Stimulated activated CD4-positive, alpha-beta T cell treated with anti-CD3 and anti-CD28 coated beads, Interleukin-2, amount 100 ng/mL, for 48 hours (primary cell): ENCODE measurements around the gene STX16.
"Not testable (repeated sequence)": the region's sequence is repeated elsewhere in the genome, so short reads cannot be mapped to it uniquely, and the experiment has no call there.

Source experiments
- DNase-seq, 2 donors: peaks; one replicate each; pipeline ENCODE4 v3.0.0-alpha.2; 2020

Gene STX16

DNA sequence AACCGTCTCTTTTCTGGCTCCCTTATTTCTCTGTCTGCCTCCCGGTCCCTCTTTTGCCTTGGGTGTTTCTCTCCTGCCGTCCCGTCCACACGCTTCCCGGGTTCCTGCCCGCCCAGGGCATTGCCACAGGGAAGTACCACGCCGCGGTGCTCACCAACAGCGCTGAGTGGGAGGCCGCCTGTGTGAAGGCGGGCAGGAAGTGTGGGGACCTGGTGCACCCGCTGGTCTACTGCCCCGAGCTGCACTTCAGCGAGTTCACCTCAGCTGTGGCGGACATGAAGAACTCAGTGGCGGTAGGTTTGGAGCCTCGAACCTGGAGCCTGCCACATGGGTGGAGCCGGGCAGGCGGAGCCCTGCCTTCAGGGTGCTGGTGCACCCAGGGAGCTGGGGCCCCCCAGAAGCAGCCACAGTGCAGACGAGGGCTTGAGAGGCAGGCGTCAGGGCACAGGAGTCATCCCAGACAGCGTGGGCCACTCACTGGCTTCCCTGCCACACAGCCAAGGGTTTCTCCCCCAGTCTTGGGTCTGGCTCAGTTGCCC lies 62.8 kb downstream of the STX16 start:
- no peak for DNase-seq

DNA sequence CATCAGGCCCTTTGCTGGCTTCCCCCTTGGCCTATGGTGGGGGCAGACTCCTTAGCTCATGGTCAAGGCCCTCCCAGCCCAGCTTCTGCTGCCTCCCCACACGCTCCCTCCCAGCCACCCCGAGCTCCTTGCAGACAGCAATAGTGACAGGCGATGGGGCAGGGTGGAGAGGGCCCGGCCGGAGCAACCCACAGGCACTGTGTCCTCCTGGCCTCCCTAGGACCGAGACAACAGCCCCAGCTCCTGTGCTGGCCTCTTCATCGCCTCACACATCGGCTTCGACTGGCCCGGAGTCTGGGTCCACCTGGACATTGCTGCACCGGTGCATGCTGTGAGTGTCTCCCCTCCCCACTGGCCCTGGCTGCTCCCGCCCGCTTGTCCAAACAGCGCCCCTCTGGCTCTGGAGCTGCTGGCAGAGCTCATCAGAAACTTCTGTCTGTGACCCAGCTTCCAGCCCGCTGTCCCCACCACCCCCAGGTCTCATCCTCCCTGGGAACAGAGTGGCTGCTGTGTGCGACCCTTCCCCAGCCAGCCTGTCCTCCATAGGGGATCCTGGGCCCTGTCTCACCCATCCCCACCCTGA lies 63.3 kb downstream of the STX16 start:
- DNase-seq: no peak

DNA sequence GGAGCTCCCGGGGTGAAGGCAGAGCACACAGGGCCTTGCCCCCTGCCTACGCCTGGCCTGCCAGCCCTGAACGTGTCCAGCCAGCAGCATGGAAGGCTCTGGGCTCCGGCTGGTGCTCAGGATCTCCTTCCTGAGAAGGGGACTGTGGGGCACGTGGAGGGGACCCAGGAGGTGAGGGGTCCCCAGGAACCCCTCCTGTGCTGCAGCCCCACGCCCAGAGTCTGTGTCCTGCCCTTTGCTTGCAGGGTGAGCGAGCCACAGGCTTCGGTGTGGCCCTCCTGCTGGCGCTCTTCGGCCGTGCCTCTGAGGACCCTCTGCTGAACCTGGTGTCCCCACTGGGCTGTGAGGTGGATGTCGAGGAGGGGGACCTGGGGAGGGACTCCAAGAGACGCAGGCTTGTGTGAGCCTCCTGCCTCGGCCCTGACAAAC lies 63.9 kb downstream of the STX16 start:
- DNase-seq: no peak

DNA sequence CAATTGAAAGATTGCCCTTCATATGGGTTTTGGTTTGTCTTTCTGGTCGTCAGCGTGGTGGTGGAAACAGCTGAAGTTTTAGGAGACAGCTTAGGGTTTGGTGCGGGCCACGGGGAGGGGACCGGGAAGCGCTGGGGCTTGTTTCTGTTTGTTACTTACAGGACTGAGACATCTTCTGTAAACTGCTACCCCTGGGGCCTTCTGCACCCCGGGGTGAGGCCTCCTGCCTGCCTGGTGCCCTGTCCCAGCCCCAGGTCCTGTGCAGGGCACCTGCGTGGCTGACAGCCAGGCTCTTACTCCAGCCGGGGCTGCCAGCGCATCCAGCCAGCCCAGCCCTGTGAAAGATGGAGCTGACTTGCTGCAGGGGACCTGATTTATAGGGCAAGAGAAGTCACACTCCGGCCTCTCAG lies 64.3 kb downstream of the STX16 start:
- no peak for DNase-seq

DNA sequence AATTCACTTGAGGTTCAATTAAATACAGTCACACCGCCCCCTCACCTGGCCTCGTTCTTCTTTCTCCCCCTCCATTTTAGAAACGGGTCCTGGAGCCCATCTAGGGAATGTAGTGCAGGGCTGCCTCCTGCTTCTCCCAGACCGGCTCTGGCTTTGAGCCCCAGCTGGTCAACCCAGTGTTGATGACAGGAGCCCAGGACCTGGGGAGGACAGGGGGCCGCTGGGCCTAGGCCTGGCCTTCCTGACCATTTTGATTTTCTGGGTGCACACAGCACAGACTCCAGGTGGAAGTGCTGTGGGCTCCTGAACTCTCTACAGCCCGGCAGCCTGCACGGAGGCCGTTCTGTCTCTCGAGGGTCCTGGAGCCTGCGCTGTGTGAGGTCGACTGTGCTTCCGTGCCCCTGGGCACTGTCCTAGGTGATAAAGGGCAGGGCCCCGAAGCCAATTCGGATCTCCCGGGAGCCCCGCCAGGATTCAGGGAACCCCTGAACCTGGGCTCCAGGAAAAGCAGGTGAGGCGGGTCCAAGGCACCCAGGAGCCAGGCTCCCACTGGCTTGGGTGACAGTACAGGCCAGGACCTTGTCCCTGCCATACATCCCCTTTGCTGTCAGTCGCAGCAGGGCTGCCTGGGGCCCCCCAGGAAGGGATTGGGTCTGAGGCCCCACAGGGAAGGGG lies 64.9 kb downstream of the STX16 start:
- DNase-seq: no peak

DNA sequence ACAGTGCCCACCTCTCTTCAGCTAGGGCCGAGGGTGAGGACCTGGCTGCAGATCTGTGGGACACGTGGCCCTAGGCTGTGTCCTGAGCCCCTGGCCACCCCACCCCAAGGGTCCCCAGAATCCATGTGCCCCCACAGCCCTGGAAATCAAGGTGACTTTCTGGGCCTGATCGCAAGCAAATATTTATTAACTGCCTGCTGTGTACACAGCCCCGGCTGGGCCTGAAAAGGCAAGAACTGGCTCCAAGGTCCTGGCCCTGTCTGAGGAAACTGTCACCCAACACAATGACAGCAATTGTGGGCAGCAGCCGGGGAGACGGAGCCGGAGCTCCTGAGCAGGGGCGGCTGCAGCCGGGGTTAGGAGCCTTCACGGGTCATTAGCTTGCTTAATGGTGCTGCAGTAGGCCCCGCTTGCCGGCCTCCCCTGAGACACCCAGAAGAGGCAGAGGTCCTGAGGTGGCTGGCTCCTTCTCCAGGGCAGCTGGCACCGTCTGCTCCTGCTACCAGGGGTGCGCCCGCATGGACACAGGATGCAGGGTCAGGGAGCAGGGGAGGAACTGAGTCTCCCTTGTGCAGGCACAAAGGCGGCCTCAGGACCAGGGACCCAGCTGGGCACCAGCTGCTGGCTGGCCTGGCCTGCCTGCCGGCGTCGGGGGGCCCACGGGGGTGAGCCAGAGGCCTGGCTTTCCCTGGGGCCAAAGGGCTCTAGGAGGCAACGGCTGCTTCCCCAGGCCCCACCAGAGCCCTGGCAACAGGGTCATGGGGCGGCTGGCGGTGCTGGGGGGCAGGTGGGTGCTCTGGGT lies 65.6 kb downstream of the STX16 start:
- no peak for DNase-seq

DNA sequence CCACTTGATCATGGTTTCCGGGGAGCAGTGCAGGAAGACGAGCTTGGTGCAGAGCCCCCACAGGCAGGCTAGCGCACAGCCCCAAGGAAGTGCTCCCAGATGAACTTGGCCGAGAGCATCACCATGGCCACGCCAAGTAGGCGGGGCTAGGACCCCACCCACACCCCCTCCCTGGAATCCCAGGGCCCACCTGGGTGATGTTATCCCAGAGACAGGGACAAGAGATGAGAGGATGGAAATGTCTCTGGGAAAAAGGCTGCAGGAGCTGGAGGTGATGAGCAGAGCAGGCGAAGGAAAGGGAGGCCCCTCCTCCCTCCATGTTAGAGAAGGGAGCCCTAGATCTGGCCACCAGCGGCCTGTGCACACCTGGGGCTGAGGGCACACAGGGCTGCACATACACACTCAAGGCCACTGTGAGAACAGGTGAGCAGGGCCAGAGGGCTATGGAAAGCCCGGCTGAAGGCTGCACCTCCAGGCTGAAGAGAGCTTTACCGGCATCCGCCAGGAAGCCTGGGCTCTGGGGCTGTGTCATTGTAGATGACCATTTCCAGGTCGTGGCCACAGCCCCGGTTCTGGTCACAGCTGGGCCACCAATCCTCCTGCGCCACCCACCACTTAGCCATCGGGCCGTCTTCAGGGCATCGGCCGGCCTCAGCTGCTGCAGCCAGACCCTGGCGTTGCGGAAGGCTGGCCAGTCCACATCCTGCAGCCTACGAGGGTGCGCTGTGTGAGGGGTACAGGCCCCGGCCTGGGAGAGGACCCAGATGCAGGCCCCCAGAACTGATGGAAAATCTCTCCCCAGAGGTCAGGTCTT lies 66.4 kb downstream of the STX16 start:
- no peak for DNase-seq

DNA sequence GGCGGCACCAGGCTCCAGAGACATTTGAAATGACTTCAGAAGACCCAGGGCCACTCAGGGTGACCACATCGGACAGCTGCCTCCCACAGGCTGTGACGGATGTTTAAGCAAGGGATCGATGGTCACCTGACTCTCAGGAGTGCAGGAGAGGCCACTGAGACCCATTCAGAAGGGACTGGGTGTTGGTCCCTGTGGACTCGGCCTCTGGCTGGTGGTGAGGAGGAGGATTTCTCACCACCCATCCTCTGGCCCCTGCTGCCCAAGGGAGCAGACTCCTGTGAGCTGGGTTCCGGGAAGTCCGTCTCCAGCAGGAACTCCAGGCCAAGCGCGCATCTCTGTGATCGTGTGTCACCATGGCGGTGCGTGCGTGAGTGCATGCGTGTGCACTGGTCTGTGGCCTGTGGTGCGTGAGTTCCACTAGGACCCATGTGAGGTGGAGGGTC lies 67.1 kb downstream of the STX16 start:
- no peak for DNase-seq

DNA sequence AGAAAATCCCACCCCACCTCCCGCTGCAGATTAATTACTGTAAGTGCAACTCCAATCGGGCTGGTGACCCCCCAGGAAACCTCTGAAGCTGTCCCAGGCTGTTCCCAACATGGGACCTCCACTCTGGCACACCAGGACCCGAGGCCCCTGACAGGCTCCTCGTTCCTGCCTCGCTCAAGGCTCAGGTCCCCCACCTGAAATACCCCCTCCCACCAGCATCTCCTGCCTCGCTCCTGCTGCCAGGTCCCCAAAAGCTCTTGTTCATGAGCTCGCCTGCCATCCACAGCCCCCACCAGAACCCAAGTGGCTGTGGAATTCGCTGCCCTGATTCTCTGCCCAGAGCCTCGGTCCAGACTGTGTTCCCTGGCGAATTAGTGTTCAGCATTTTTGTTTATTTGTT lies 67.6 kb downstream of the STX16 start:
- no peak for DNase-seq

DNA sequence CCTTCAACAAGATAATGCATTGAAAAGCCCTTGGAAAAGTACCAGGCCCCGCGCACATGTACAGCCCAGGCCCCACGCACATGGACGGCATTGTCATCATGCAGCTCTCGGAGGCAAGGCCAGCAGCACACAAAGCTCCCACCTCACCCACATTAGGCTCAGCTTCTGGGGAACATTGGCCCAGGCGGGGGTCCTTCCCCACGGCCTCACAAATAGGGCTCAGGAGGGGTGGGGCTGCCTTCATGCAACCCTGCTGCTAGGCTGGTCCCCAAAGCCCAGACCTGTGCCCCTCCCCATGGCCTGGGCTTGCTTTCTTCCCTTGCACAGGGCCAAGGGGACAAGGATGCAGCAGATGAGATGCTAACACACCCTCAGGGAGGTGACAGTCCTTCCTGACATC lies 68.2 kb downstream of the STX16 start:
- DNase-seq: no peak

DNA sequence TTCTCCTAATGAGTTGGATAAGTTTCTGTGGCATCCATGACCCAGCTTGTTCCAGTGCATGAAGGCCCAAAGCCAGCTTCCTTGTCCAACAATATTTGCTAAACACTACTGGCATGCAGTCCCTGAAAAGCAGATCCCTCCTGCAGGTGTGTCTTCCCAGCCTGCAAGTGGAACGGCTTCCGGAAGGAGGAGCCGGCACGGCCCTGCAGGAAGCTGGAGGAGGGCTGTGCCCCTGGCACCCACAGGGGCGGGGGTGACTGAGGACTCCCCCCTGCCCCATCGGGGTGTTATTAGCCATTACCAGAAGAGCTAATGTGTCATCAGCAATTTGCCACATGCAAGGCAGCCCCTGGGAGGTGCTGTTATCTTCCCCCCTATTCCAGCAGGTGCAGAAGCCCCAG lies 68.9 kb downstream of the STX16 start:
- DNase-seq: no peak

DNA sequence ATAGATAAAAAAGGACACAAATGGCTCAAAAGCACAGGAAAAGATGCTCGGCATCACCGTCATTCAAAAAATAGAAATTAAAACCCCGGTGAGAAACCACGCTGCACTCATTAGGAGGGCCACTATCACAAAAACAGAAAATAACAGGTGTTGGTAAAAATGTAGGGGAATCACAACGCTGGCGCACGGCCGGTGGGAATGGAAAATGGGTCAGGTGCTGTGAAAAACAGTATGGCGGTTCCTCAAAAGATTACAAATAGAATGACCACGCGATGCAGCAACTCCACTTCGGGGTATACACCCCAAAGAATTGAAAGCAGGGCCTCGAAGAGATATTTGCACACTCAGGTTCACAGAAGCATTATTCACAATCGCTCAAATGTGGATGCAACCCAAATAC lies 69.8 kb downstream of the STX16 start:
- no peak for DNase-seq

DNA sequence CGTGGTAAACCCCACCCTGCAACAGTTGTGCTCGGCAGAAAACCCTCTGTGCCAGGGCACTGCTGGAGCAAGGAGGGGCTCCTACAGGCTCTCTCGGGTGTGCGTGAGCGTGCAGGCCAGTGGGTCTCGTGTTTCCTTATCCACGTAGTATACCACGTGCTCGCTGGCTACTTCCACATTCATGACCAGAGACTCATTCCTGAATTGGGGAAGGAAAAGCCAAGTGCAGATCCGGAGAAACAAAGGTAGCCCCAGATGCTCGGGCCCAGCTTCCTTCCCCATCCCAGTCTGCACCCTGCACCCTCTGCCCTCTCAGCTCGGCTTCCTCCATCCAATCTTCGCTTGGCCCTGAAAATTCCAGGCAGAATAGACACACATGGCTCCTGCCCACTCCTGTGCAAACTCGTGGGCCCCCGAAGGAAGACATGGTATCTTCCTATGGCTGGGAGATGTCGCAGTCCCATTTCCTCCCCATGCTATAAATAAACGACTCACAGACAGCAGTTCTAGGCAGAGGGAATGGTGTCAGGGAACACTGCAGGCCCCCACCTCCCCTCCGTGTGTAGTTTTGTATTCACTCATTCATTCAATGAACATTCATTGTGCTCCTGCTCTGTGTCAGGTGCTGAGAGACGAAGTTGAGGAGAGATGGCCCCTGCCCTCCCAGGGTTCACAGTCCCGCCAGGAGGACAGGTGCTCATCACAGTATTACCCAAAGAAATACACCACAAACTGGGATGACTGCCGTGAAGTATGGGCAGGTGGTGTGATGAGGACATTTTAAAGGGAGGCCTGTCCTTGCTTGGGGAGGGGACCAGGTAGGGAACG lies 71.1 kb downstream of the STX16 start:
- no peak for DNase-seq

DNA sequence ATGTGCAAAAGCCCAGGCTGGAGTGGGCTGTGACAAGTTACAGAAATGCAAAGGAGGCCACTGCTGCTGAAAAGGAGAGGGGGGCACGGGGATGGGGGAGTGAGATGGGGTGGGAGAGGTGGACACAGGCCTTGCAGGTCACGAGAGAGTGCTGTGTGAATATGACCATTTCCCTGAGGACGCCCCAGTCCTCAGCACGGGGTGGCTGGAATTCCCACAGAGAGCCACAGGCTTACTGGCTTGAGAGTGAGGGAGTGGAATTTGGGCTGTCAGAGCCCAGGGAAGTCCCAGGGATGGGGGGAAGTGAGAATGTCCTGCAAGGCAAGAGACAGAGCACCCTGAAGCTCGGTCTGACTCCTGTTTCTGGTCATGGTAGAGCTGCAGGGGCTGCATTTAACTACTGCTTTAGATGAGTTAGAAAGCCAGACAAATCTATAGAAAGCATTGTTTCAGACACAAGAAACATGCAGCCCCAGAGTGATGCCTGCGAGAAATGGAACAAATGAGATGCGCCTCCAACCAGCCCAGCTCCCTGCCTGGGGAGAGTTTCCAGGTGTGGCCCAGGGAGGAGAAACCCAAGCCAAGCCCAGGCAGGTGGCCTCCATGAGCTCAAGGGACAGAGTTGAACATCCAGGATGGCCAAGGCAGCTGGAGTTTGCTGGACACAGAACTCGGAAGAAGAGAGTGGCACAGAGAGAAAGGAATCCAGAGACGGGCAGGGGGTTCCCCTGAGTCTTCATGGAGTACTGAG lies 72.0 kb downstream of the STX16 start:
- DNase-seq: no peak

DNA sequence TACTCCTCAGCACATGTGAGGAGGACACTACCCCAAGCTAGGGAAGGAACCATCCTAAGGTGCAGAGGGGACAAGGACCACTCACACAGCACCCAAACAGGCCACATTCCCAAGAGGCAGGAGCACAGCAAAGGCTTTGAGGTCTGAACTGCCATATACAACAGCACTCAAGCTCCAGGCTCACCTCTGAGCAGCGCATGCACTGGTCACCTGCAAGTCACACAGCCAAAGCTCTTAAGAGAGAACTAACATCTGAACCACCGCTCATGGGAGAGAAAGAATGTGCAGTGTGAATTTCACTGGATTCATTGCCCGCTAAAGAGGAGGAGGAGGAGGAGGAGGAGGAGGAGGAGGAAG lies 72.5 kb downstream of the STX16 start:
- DNase-seq: no peak

DNA sequence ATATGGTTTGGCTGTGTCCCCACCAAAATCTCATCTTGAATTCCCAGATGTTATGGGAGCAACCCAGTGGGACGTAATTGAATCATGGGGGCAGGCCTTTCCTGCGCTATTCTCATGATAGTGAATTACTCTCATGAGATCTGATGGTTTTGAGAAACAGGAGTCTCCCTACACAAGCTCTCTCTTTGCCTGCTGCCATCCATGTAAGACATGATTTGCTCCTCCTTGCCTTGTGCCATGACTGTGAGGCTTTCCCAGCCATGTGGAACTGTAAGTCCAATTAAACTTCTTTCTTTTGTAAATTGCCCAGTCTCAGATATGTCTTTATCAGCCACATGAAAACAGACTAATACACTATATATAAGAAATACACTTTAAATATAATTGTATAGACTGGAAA lies 75.1 kb downstream of the STX16 start:
- DNase-seq: not testable (repeated sequence)
